ENCODE data around the gene DAB2IP.
"Not testable (repeated sequence)": the region's sequence is repeated elsewhere in the genome, so short reads cannot be mapped to it uniquely, and the experiment has no call there.

Gene DAB2IP

DNA sequence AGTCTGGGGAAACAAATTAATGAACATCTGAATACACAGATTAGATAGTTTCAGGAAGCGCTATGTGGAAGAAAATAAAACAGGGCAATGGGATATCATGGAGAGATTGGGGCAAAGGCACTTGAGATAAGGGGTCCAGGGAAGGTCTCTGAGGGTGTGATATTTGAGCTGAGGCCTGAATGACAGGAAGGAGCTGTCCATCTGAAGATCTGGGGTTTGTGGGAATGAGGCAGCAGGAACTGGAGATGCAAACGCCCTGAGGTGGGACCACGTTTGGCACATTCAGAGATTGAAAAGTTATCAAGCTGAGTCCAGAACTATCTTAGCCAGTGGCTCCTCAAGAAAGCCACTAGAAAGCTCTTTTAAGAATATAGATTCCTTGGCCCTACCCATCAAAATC is 8.7 kb upstream of the DAB2IP start:
- Histone ChIP-seq H3K4me3 (ENCODE audit: control insufficient read depth in 1 of 7, extremely low read depth in 1 of 7, insufficient read depth in 4 of 7, low read depth in 2 of 7, low read length in 6 of 7) (no peak overlapping the region), H3K36me3 (ENCODE audit: control insufficient read depth in 4 of 4, insufficient read depth in 4 of 4, low read length in 3 of 4) (no peaks in the 10 kb centered on the region), H3K9me3 (ENCODE audit: control extremely low read depth in 1 of 5, control insufficient read depth in 4 of 5, insufficient read depth in 2 of 5, low read depth in 1 of 5, low read length in 4 of 5) (peaks cover 0 to 3% (median 0%) of the 10 kb centered on the region in 5 experiments), H3K27ac (ENCODE audit: insufficient read depth in 1 of 2, low read depth in 1 of 2, low read length in 2 of 2, poor library complexity in 1 of 2, severe bottlenecking in 2 of 2) (no peak overlapping the region), H3K4me1 (ENCODE audit: control extremely low read depth in 1 of 4, control insufficient read depth in 4 of 4, insufficient read depth in 4 of 4, low read length in 3 of 4) (peaks cover 2 to 31% (median 24%) of the 10 kb centered on the region in 4 experiments), H3K27me3 (replicated peaks in 2 of 5; ENCODE audit: control insufficient read depth in 4 of 5, insufficient read depth in 5 of 5, low read length in 4 of 5) (no peaks in the 10 kb centered on the region)
- DNase-seq = no peak
- CTCF ChIA-PET = interaction anchor here (1.5 to 11.2 kb wide), 2 partner anchors 37 to 86 kb away, joined by 4 to 154 read pairs; no protein-coding TSS in a partner anchor
- 56% methylated on average over 3 of the region's 3 CpGs for WGBS (ENCODE audit: insufficient coverage)
- POLR2A ChIA-PET = no interaction called here

DNA sequence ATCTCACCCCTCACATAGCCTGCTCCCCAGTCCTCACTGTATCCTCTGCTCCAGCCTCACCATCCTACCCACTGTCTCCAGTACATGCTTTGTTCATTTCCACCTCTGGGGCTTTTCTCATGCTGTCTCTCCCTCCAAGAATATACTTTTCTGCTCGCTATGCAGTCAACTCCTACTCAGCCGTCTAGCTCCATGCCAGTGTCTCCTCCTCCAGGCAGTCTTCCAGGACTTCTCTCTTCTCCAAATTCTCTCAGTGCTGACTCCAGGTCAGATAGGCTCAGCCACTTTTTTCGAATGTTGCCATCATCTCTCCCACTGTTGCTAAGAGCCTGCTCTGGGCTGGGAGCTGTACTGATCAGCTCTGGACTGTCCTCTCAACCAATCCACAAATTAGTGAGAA is 8.0 kb upstream of the DAB2IP start:
- ChIA-PET CTCF (interaction anchor here (1.5 to 11.2 kb wide), 2 partner anchors 37 to 87 kb away, joined by 4 to 154 read pairs; no protein-coding TSS in a partner anchor), POLR2A (no interaction called here)
- Histone ChIP-seq H3K36me3 (ENCODE audit: control insufficient read depth in 4 of 4, insufficient read depth in 4 of 4, low read length in 3 of 4) (no peaks in the 10 kb centered on the region), H3K9me3 (ENCODE audit: control extremely low read depth in 1 of 5, control insufficient read depth in 4 of 5, insufficient read depth in 2 of 5, low read depth in 1 of 5, low read length in 4 of 5) (peaks cover 0 to 3% (median 0%) of the 10 kb centered on the region in 5 experiments), H3K4me3 (ENCODE audit: control insufficient read depth in 1 of 7, extremely low read depth in 1 of 7, insufficient read depth in 4 of 7, low read depth in 2 of 7, low read length in 6 of 7) (no peak overlapping the region), H3K27ac (ENCODE audit: insufficient read depth in 1 of 2, low read depth in 1 of 2, low read length in 2 of 2, poor library complexity in 1 of 2, severe bottlenecking in 2 of 2) (no peak overlapping the region), H3K4me1 (ENCODE audit: control extremely low read depth in 1 of 4, control insufficient read depth in 4 of 4, insufficient read depth in 4 of 4, low read length in 3 of 4) (peaks cover 2 to 25% (median 18%) of the 10 kb centered on the region in 4 experiments), H3K27me3 (replicated peaks in 2 of 5; ENCODE audit: control insufficient read depth in 4 of 5, insufficient read depth in 5 of 5, low read length in 4 of 5) (no peaks in the 10 kb centered on the region)
- 100% methylated on average over 3 of the region's 3 CpGs for WGBS (ENCODE audit: insufficient coverage)
- DNase-seq = no peak

DNA sequence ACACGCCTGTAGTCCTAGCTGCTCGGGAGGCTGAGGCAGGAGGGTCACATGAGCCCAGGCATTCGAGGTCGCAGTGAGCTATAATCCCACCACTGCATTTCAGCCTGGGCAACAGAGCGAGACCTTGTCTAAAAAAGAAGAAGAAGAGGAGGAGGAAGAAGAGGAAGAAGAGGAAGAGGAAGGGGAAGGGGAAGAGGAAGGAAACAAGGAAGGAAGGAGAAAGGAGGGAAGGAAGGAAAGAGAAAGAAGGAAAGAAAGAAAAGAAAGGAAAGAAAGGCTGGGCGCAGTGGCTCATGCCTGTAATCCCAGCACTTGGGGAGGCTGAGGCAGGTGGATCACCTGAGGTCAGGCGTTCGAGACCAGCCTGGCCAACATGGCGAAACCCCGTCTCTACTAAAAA is 7.4 kb upstream of the DAB2IP start:
- H3K9me3 ChIP-seq (ENCODE audit: control extremely low read depth in 1 of 5, control insufficient read depth in 4 of 5, insufficient read depth in 2 of 5, low read depth in 1 of 5, low read length in 4 of 5); H3K27ac ChIP-seq (ENCODE audit: insufficient read depth in 1 of 2, low read depth in 1 of 2, low read length in 2 of 2, poor library complexity in 1 of 2, severe bottlenecking in 2 of 2); POLR2A ChIA-PET; H3K36me3 ChIP-seq (ENCODE audit: control insufficient read depth in 4 of 4, insufficient read depth in 4 of 4, low read length in 3 of 4); DNase-seq; H3K27me3 ChIP-seq (replicated peaks in 2 of 5; ENCODE audit: control insufficient read depth in 4 of 5, insufficient read depth in 5 of 5, low read length in 4 of 5); H3K4me3 ChIP-seq (ENCODE audit: control insufficient read depth in 1 of 7, extremely low read depth in 1 of 7, insufficient read depth in 4 of 7, low read depth in 2 of 7, low read length in 6 of 7): not testable (repeated sequence)
- CTCF ChIA-PET = interaction anchor here (1.0 to 11.2 kb wide), 3 partner anchors 13 to 88 kb away, joined by 3 to 154 read pairs (median 4); no protein-coding TSS in a partner anchor
- WGBS (ENCODE audit: insufficient coverage) = 96% methylated on average over 8 of the region's 10 CpGs
- H3K4me1 ChIP-seq (ENCODE audit: control extremely low read depth in 1 of 4, control insufficient read depth in 4 of 4, insufficient read depth in 4 of 4, low read length in 3 of 4) = peaks cover 2 to 23% (median 18%) of the 10 kb centered on the region in 4 experiments

DNA sequence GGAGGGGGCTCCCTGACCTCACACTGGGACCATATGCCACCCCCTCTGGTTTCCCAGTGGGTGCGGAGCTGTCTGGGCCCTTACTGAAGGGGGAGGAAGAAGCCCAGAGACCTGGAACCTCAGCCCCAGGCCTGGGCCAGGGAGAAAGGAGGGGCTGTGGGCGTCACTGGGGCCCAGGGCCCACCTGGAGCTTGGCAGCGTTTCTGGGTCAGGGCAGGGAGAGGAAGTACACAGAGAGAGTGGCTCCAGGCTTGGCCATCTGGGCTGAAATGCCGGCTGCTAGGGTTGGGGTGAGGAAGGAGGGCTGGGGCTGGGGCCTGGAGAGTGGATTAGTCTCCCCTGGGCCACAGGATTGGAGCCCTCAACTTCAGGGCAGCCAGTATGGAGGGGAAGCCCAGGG is 6.4 kb upstream of the DAB2IP start:
- H3K27ac ChIP-seq (ENCODE audit: insufficient read depth in 1 of 2, low read depth in 1 of 2, low read length in 2 of 2, poor library complexity in 1 of 2, severe bottlenecking in 2 of 2) = no peak overlapping the region
- peaks cover 2 to 32% (median 24%) of the 10 kb centered on the region in 4 experiments for H3K4me1 ChIP-seq (ENCODE audit: control extremely low read depth in 1 of 4, control insufficient read depth in 4 of 4, insufficient read depth in 4 of 4, low read length in 3 of 4)
- H3K27me3 ChIP-seq (replicated peaks in 2 of 5; ENCODE audit: control insufficient read depth in 4 of 5, insufficient read depth in 5 of 5, low read length in 4 of 5) = no peaks in the 10 kb centered on the region
- POLR2A ChIA-PET = no interaction called here
- CTCF ChIA-PET = interaction anchor here (1.0 to 11.2 kb wide), 3 partner anchors 12 to 51 kb away, joined by 3 to 154 read pairs (median 3); no protein-coding TSS in a partner anchor
- no peak overlapping the region for H3K4me3 ChIP-seq (ENCODE audit: control insufficient read depth in 1 of 7, extremely low read depth in 1 of 7, insufficient read depth in 4 of 7, low read depth in 2 of 7, low read length in 6 of 7)
- DNase-seq = peak; percentile 43 to 95 (median 90)
- WGBS (ENCODE audit: insufficient coverage) = 32% methylated on average over 3 of the region's 4 CpGs
- no peaks in the 10 kb centered on the region for H3K36me3 ChIP-seq (ENCODE audit: control insufficient read depth in 4 of 4, insufficient read depth in 4 of 4, low read length in 3 of 4)
- no peaks in the 10 kb centered on the region for H3K9me3 ChIP-seq (ENCODE audit: control extremely low read depth in 1 of 5, control insufficient read depth in 4 of 5, insufficient read depth in 2 of 5, low read depth in 1 of 5, low read length in 4 of 5)

DNA sequence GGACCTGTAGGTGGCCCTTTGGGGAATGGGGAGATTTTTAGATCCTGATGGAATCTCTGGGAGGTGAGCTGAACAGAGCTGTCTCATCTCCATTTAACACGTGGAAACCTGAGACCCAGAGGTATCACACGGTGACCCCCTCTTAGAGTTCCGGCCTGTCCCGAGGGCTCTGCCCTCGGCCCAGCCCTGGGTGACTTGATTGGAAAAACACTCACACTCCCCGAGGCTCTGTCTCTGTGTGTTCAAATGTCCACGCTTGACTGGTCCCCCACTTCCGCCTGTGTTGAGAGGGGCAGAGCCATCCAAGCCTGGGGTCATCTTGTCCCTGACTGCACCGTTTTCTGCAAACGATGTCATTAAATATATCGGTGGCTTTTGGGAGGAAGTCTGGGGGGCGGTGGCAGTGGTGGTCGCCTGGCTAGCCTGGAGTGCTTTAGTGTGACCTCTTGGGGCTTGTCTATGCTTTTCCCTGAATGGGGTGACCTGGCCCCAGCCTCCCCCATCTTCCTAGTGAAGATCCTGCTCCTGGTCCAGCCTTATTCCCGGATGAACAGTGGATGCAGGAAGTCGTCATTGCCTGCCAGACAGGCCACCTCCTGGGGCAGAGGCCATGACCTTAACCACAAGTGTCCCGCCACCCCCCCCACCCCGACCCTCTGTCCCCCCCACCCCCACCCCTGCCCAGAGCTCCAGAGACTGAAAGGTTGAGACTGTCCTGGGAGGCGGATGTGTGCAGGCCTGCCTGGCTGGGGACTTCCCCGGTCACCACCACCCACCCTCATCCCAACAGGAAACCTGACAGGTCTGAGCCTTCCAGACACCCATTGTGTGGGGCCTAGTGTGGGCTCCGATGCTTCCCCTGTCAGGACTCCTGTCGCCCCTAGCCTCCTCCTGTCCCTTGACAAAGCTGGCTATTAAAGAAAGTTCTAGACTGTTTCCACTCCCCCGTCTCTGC is 5.3 kb upstream of the DAB2IP start:
- no peak for DNase-seq
- WGBS (ENCODE audit: insufficient coverage) = 83% methylated on average over 15 of the region's 22 CpGs
- CTCF ChIA-PET = interaction anchor here (1.0 to 1.4 kb wide), 2 partner anchors 38 to 50 kb away, joined by 3 read pairs; no protein-coding TSS in a partner anchor

DNA sequence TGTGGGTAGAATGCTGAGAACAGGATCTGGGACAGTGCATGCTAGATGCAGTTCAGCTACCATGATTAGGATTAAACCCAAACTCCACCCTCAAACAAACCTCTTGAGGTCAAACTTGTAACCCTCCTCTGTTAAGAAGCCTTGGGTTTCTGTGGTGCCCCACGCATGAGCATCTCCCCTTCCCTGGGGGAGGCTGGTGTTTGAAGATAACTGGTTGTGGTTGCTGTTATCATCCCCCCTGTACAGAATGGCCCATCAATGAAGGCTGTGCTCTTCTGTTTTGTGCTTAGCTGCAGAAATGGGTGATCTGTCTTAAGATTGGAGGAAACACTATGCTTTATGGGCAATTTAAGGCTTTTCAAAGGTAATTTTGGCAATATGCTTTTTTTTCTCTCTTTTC is 4.4 kb upstream of the DAB2IP start:
- WGBS (ENCODE audit: insufficient coverage) = 14% methylated on average over 1 of the region's 1 CpG
- Histone ChIP-seq H3K27me3 (replicated peaks in 2 of 5; ENCODE audit: control insufficient read depth in 4 of 5, insufficient read depth in 5 of 5, low read length in 4 of 5) (peaks cover 0 to 13% (median 0%) of the 10 kb centered on the region in 5 experiments), H3K4me3 (ENCODE audit: control insufficient read depth in 1 of 7, extremely low read depth in 1 of 7, insufficient read depth in 4 of 7, low read depth in 2 of 7, low read length in 6 of 7) (no peak overlapping the region), H3K27ac (ENCODE audit: insufficient read depth in 1 of 2, low read depth in 1 of 2, low read length in 2 of 2, poor library complexity in 1 of 2, severe bottlenecking in 2 of 2) (no peak overlapping the region), H3K9me3 (ENCODE audit: control extremely low read depth in 1 of 5, control insufficient read depth in 4 of 5, insufficient read depth in 2 of 5, low read depth in 1 of 5, low read length in 4 of 5) (no peaks in the 10 kb centered on the region), H3K4me1 (ENCODE audit: control extremely low read depth in 1 of 4, control insufficient read depth in 4 of 4, insufficient read depth in 4 of 4, low read length in 3 of 4) (peaks cover 2 to 52% (median 44%) of the 10 kb centered on the region in 4 experiments), H3K36me3 (ENCODE audit: control insufficient read depth in 4 of 4, insufficient read depth in 4 of 4, low read length in 3 of 4) (no peaks in the 10 kb centered on the region)
- peak; percentile 74 to 88 (median 81) for DNase-seq
- ChIA-PET POLR2A (interaction anchor here (1.2 kb wide), 1 partner anchor 26 kb away, joined by 3 read pairs; no protein-coding TSS in a partner anchor), CTCF (interaction anchor here (1.0 kb wide), 1 partner anchor 37 kb away, joined by 3 read pairs; no protein-coding TSS in a partner anchor)

More for the DNA sequence above, 5.3 kb upstream of the DAB2IP start:
- no peaks in the 10 kb centered on the region for H3K9me3 ChIP-seq (ENCODE audit: control extremely low read depth in 1 of 5, control insufficient read depth in 4 of 5, insufficient read depth in 2 of 5, low read depth in 1 of 5, low read length in 4 of 5)
- no peak overlapping the region for H3K27ac ChIP-seq (ENCODE audit: insufficient read depth in 1 of 2, low read depth in 1 of 2, low read length in 2 of 2, poor library complexity in 1 of 2, severe bottlenecking in 2 of 2)
- peaks cover 0 to 6% (median 0%) of the 10 kb centered on the region in 5 experiments for H3K27me3 ChIP-seq (replicated peaks in 2 of 5; ENCODE audit: control insufficient read depth in 4 of 5, insufficient read depth in 5 of 5, low read length in 4 of 5)
- no peaks in the 10 kb centered on the region for H3K36me3 ChIP-seq (ENCODE audit: control insufficient read depth in 4 of 4, insufficient read depth in 4 of 4, low read length in 3 of 4)
- POLR2A ChIA-PET = interaction anchor here (1.2 kb wide), 1 partner anchor 25 kb away, joined by 3 read pairs; no protein-coding TSS in a partner anchor
- H3K4me3 ChIP-seq (ENCODE audit: control insufficient read depth in 1 of 7, extremely low read depth in 1 of 7, insufficient read depth in 4 of 7, low read depth in 2 of 7, low read length in 6 of 7) = no peak overlapping the region
- peaks cover 2 to 44% (median 35%) of the 10 kb centered on the region in 4 experiments for H3K4me1 ChIP-seq (ENCODE audit: control extremely low read depth in 1 of 4, control insufficient read depth in 4 of 4, insufficient read depth in 4 of 4, low read length in 3 of 4)
